Type B pancreatic cell (in vitro differentiated cells): Measurements from ENCODE around the gene CXXC5. TPM values are rescaled to one million over a fixed set of nuclear protein-coding genes. Genes with fewer than 3 reads are reported as not detected.

Experiments used
- DNase-seq: peaks from one replicate; pipeline ENCODE4 v3.0.0; 2021; ENCODE audit warnings: mixed read lengths; ENCODE audit not compliant: unreplicated experiment; ENCODE audit errors: extremely low spot score
- H3K27ac Mint-ChIP-seq: 2 replicates; pipeline ENCODE4 v1.8.0; 2021; ENCODE audit warnings: mild to moderate bottlenecking, mixed read lengths
- H3K27me3 Mint-ChIP-seq: 2 replicates; pipeline ENCODE4 v1.8.0; 2021; ENCODE audit warnings: mixed read lengths
- H3K36me3 Mint-ChIP-seq: 2 replicates; pipeline ENCODE4 v1.8.0; 2021; ENCODE audit warnings: mixed read lengths
- H3K4me1 Mint-ChIP-seq: one replicate; pipeline ENCODE4 v1.8.0; 2021; ENCODE audit warnings: mixed read lengths; ENCODE audit not compliant: unreplicated experiment
- H3K4me3 Mint-ChIP-seq: 2 replicates; pipeline ENCODE4 v1.8.0; 2021; ENCODE audit warnings: mild to moderate bottlenecking, mixed read lengths
- H3K9me3 Mint-ChIP-seq: 2 replicates; pipeline ENCODE4 v1.8.0; 2021; ENCODE audit warnings: mixed read lengths
- CTCF ChIP-seq: fragments of 200-600 bp; sonication (generic); conservative IDR thresholded peaks from 2 replicates; pipeline ENCODE4 v1.5.0; 2021; ENCODE audit warnings: antibody characterized with exemption, mild to moderate bottlenecking
- total RNA-seq: library from RNA; stranded (reverse); gene quantifications from 2 replicates; pipeline ENCODE4 v1.2.1, GENCODE V29; 2021; ENCODE audit warnings: low replicate concordance

CXXC5 gene
- total RNA-seq, 1 donor from 2014 or later = 58.6 TPM

GRCh38 chr5:139688751-139689372 lies 40.7 kb downstream of the CXXC5 start:
- no peaks in the 10 kb centered on the region for H3K9me3 Mint-ChIP-seq
- no peak overlapping the region for H3K27ac Mint-ChIP-seq
- peaks cover 57% of the 10 kb centered on the region for H3K4me1 Mint-ChIP-seq
- peak overlapping the region; percentile 65 for H3K4me3 Mint-ChIP-seq
- DNase-seq = no peak
- no peaks in the 10 kb centered on the region for H3K27me3 Mint-ChIP-seq
- no peak for TF ChIP-seq CTCF
- peaks cover 4% of the 10 kb centered on the region for H3K36me3 Mint-ChIP-seq

GRCh38 chr5:139689631-139690063 lies 41.5 kb downstream of the CXXC5 start:
- H3K36me3 Mint-ChIP-seq = peaks cover 4% of the 10 kb centered on the region
- no peaks in the 10 kb centered on the region for H3K9me3 Mint-ChIP-seq
- no peak overlapping the region for H3K4me3 Mint-ChIP-seq
- DNase-seq = no peak
- TF ChIP-seq CTCF = peak; percentile 28
- peaks cover 58% of the 10 kb centered on the region for H3K4me1 Mint-ChIP-seq
- no peaks in the 10 kb centered on the region for H3K27me3 Mint-ChIP-seq
- H3K27ac Mint-ChIP-seq = peak overlapping the region; percentile 55

GRCh38 chr5:139690064-139690802 lies 42.1 kb downstream of the CXXC5 start:
- Mint-ChIP-seq H3K4me3 (peak overlapping the region; percentile 57), H3K27ac (peak overlapping the region; percentile 55), H3K36me3 (peaks cover 4% of the 10 kb centered on the region), H3K9me3 (no peaks in the 10 kb centered on the region), H3K4me1 (peaks cover 58% of the 10 kb centered on the region), H3K27me3 (no peaks in the 10 kb centered on the region)
- no peak for TF ChIP-seq CTCF
- no peak for DNase-seq

- TF ChIP-seq CTCF = no peak
- DNase-seq = no peak
- Mint-ChIP-seq H3K9me3 (no peaks in the 10 kb centered on the region), H3K27me3 (no peaks in the 10 kb centered on the region), H3K27ac (peak overlapping the region; percentile 55), H3K4me3 (peak overlapping the region; percentile 57), H3K36me3 (peaks cover 4% of the 10 kb centered on the region), H3K4me1 (peaks cover 52% of the 10 kb centered on the region)
These were observed 42.9 kb downstream of the CXXC5 start for GRCh38 chr5:139690803-139691629.

GRCh38 chr5:139692148-139692547 lies 44.0 kb downstream of the CXXC5 start:
- Mint-ChIP-seq H3K27ac (no peak overlapping the region), H3K4me3 (no peak overlapping the region), H3K4me1 (peaks cover 51% of the 10 kb centered on the region), H3K9me3 (no peaks in the 10 kb centered on the region), H3K27me3 (no peaks in the 10 kb centered on the region), H3K36me3 (no peaks in the 10 kb centered on the region)
- DNase-seq = no peak
- TF ChIP-seq CTCF = no peak
